Upper lobe of left lung (tissue), 6 donors: ENCODE measurements around the gene PRSS12. TPM values are rescaled to one million over a fixed set of nuclear protein-coding genes. Genes with fewer than 3 reads are reported as not detected.
"Not testable (repeated sequence)": the region's sequence is repeated elsewhere in the genome, so short reads cannot be mapped to it uniquely, and the experiment has no call there.

Source experiments
- ATAC-seq, 2 donors: fragments of 200-7000 bp; cut with Tn5 transposase; one replicate each; pipeline ENCODE4 v1.9.1; 2022; ENCODE audit warnings: mild to moderate bottlenecking in 2 of 2, moderate library complexity in 2 of 2; ENCODE audit not compliant: low FRiP score in 2 of 2
- DNase-seq, 2 donors: peaks; one replicate each; pipeline ENCODE4 v3.0.0-alpha.2; 2019 to 2020
- H3K27ac ChIP-seq, 4 donors: fragments of 200-600 bp; sonication (generic); one replicate each; pipeline ENCODE4 v1.5.1; 2016 to 2019
- H3K27me3 ChIP-seq, 4 donors: fragments of 200-600 bp; sonication (generic); one replicate each; pipeline ENCODE4 v1.5.1; 2017 to 2019
- H3K36me3 ChIP-seq, 4 donors: fragments of 200-600 bp; sonication (generic); one replicate each; pipeline ENCODE4 v1.5.1; 2016 to 2019
- H3K4me1 ChIP-seq, 4 donors: fragments of 200-600 bp; sonication (generic); one replicate each; pipeline ENCODE4 v1.5.1; 2018 to 2019
- H3K4me3 ChIP-seq, 4 donors: fragments of 200-600 bp; sonication (generic); one replicate each; pipeline ENCODE4 v1.5.1; 2017 to 2019; ENCODE audit warnings: mild to moderate bottlenecking in 2 of 4, moderate library complexity in 1 of 4
- H3K9me3 ChIP-seq, 4 donors: fragments of 200-600 bp; sonication (generic); one replicate each; pipeline ENCODE4 v1.5.1; 2018 to 2019
- CTCF ChIP-seq, 6 experiments: fragments of 450-650 bp in 4 of 6; fragments of 200-600 bp in 2 of 6; sonication (generic) in 2 of 6; IDR thresholded peaks; one replicate each; pipeline ENCODE4 v1.5.1; 2016 to 2019; ENCODE audit warnings: antibody characterized with exemption in 6 of 6
- EP300 ChIP-seq, 4 donors: sonication (generic); formaldehyde crosslinking; IDR thresholded peaks; one replicate each; pipeline ENCODE4 v1.5.1; 2017; ENCODE audit warnings: antibody characterized with exemption in 4 of 4, control low read depth in 2 of 4
- POLR2A ChIP-seq, 4 donors: fragments of 450-650 bp; IDR thresholded peaks; one replicate each; pipeline ENCODE4 v1.5.1; 2016 to 2017; ENCODE audit warnings: antibody characterized with exemption in 4 of 4, mild to moderate bottlenecking in 2 of 4
- POLR2AphosphoS5 ChIP-seq, 2 donors: sonication (generic); formaldehyde crosslinking; IDR thresholded peaks; one replicate each; pipeline ENCODE4 v1.5.1; 2017; ENCODE audit warnings: antibody characterized with exemption in 2 of 2
- WGBS, 2 donors: methylation state at CpG; one replicate each; pipeline ENCODE4 v1.1.5; 2017 to 2018; 5-methylcytosine and 5-hydroxymethylcytosine counted together
- total RNA-seq, 6 donors: library from RNA; depleted of rRNA in 4 of 6; stranded (reverse); fragments of >200 nt in 4 of 6; gene quantifications; one replicate each; pipeline versions ENCODE4 v1.1.0 to v1.2.1, GENCODE V29; 2016 to 2021
- donor health status: DM: no; HTN: no; CAD: no; lungs with moderate emphysema.
- donor health status: DM: no; HTN: yes; CAD: no; lungs with severe emphysema.

Gene PRSS12, protein sequence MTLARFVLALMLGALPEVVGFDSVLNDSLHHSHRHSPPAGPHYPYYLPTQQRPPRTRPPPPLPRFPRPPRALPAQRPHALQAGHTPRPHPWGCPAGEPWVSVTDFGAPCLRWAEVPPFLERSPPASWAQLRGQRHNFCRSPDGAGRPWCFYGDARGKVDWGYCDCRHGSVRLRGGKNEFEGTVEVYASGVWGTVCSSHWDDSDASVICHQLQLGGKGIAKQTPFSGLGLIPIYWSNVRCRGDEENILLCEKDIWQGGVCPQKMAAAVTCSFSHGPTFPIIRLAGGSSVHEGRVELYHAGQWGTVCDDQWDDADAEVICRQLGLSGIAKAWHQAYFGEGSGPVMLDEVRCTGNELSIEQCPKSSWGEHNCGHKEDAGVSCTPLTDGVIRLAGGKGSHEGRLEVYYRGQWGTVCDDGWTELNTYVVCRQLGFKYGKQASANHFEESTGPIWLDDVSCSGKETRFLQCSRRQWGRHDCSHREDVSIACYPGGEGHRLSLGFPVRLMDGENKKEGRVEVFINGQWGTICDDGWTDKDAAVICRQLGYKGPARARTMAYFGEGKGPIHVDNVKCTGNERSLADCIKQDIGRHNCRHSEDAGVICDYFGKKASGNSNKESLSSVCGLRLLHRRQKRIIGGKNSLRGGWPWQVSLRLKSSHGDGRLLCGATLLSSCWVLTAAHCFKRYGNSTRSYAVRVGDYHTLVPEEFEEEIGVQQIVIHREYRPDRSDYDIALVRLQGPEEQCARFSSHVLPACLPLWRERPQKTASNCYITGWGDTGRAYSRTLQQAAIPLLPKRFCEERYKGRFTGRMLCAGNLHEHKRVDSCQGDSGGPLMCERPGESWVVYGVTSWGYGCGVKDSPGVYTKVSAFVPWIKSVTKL
- total RNA-seq: 10 to 100 TPM in 3 of 6 donors, 1 to 10 TPM in 3; 6.8 to 27.2 (median 10.0) TPM

GRCh38 chr4:118352843-118353533, at the start of gene PRSS12:
Gene PRSS12, minus strand, starts transcription at chr4:118353003. Its CDS starts 283 bp downstream, at chr4:118352720.
- 3 to 4% methylated on average over 26 to 39 of the region's 59 CpGs for WGBS, 2 donors
- TF ChIP-seq EP300 (IDR thresholded peaks at IDR 0.05) (no peak), POLR2AphosphoS5 (IDR thresholded peaks at IDR 0.05) (no peak), POLR2A (IDR thresholded peaks at IDR 0.05) (peak in 1 of 4 donors; percentile 17), CTCF (IDR thresholded peaks at IDR 0.05) (peak; percentile 69 to 91 (median 84))
- Histone ChIP-seq H3K27me3 (peaks cover 0 to 19% (median 10%) of the 10 kb centered on the region in 4 donors), H3K9me3 (no peaks in the 10 kb centered on the region), H3K4me1 (peaks cover 12 to 21% (median 12%) of the 10 kb centered on the region in 4 donors), H3K4me3 (peak within 1 kb of the TSS; percentile 23 to 67 (median 52)), H3K27ac (peak within 1 kb of the TSS; percentile 7 to 77 (median 64)), H3K36me3 (no peaks in the 10 kb centered on the region)
- ATAC-seq (peak; percentile 85 to 97), DNase-seq (peak; percentile 73 to 97)

DNA sequence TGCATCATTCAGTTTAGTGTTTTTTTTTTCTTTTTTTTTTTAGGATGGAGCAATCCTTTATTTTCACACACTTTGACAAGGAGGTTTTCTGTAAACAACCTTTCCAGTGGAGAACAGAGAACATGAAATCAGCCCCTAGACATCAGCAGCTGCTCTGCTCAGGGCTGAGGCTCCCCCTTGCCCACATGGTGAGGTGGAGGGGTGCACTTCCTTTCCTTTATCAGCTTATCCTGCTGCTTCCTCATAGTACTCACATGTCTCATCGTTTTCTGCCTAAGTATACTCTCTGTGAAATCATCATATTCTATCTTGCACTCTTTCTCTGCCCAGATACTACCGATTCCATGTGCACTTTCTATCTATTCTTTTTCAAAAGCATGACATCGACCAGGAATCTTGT, 47.6 kb upstream of the PRSS12 start:
- H3K27me3 ChIP-seq: no peaks in the 10 kb centered on the region
- ATAC-seq: peak in 1 of 2 donors; percentile 53
- no peaks in the 10 kb centered on the region for H3K36me3 ChIP-seq
- no peaks in the 10 kb centered on the region for H3K9me3 ChIP-seq
- no peak overlapping the region for H3K4me3 ChIP-seq
- no peak for DNase-seq
- TF ChIP-seq POLR2A (IDR thresholded peaks at IDR 0.05): no peak
- no peak for TF ChIP-seq POLR2AphosphoS5 (IDR thresholded peaks at IDR 0.05)
- TF ChIP-seq EP300 (IDR thresholded peaks at IDR 0.05): no peak
- TF ChIP-seq CTCF (IDR thresholded peaks at IDR 0.05): no peak
- no peak overlapping the region for H3K27ac ChIP-seq
- WGBS, 2 donors: 33 to 54% methylated on average over 3 of the region's 3 CpGs
- H3K4me1 ChIP-seq: no peaks in the 10 kb centered on the region

- not testable (repeated sequence) for ATAC-seq
These were observed 47.1 kb upstream of the PRSS12 start for GRCh38 chr4:118399883-118400282.

DNA sequence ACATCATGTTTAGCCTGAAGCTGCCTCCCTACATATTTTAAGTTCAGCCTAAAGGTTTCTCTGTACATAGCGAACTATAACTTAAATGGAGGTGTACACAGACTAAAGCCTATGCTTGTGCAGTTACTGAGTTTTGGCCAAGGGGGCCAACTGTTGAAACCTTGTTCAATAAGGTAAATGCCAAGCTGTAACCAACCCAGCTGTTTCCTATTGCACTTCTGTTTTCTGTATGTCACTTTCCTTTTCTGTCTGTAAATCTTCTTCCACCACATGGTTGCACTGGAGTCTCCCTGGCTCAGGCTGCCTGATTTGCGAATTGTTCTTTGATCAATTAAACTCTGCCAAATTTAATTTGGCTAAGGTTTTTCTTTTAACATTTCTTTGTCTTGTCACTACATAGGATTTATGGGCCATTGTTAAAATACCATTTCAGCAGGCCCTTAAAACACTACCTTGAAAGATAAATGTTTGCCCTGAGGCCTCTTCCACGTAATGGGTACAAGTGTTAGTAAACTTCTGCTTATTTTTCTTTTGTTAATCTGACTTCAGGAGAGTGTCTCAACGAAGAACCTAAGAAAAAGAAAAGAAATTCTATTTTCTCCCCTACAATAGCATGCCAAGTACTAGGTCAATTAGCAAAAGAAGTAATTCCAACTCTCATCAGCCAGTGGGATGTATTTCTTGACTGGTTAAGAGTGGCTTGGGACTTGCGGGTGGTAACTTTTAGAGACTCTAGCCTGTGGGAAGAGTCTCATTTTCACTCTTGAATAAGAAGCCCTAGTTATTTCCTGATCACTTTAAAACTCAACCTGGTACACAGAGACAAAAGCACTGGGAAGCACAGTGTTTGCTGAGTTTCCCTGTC, 45.7 kb upstream of the PRSS12 start:
- no peaks in the 10 kb centered on the region for H3K27me3 ChIP-seq
- DNase-seq: no peak
- no peaks in the 10 kb centered on the region for H3K4me1 ChIP-seq
- H3K36me3 ChIP-seq: no peaks in the 10 kb centered on the region
- WGBS, 2 donors: 56 to 57% methylated on average over 5 of the region's 5 CpGs
- no peak for ATAC-seq
- TF ChIP-seq CTCF (IDR thresholded peaks at IDR 0.05) (no peak), EP300 (IDR thresholded peaks at IDR 0.05) (no peak), POLR2AphosphoS5 (IDR thresholded peaks at IDR 0.05) (no peak), POLR2A (IDR thresholded peaks at IDR 0.05) (no peak)
- no peak overlapping the region for H3K4me3 ChIP-seq
- no peak overlapping the region for H3K27ac ChIP-seq
- H3K9me3 ChIP-seq: no peaks in the 10 kb centered on the region

More at GRCh38 chr4:118399883-118400282, 47.1 kb upstream of the PRSS12 start:
- not testable (repeated sequence) for H3K9me3 ChIP-seq, H3K36me3 ChIP-seq, DNase-seq, H3K27ac ChIP-seq, H3K27me3 ChIP-seq, H3K4me3 ChIP-seq, H3K4me1 ChIP-seq
- WGBS, 2 donors: 36 to 48% methylated on average over 4 of the region's 4 CpGs
